ENCODE data around the gene AGBL4.
"Not testable (repeated sequence)": the region's sequence is repeated elsewhere in the genome, so short reads cannot be mapped to it uniquely, and the experiment has no call there.

The AGBL4 gene

GRCh38 chr1:50023292-50024159, at the start of gene AGBL4:
Gene AGBL4 (minus strand): TSS chr1:50023954.
- no peak for DNase-seq (ENCODE audit: low read depth)

- DNase-seq (ENCODE audit: low read depth) = no peak
Observed at GRCh38 chr1:50066806-50067205, 43.1 kb upstream of the AGBL4 start.

DNA sequence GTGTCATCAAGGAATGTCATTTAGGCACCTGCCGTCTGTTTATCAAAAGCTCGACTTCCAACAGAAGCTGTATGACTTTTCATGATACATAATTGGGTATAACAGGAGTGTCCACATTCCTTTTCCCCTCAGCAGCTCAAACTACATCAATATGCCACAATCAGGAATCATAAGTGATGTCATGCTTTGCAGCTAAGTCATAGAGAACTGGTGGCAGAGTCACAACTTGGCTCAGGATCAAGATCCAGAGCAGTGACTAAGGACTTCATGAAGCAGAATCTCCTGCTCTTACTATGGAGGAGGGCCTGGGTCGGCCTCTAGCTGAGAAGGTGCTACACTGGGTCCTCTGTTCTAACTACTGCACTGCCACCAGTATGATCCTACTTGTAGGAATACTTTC, 36.5 kb upstream of the AGBL4 start:
- no peak for DNase-seq (ENCODE audit: low read depth)

GRCh38 chr1:50048791-50049190, 25.0 kb upstream of the AGBL4 start:
- no peak for DNase-seq (ENCODE audit: low read depth)

- no peak for DNase-seq (ENCODE audit: low read depth)
Observed at GRCh38 chr1:50047916-50048694, 24.4 kb upstream of the AGBL4 start.

DNA sequence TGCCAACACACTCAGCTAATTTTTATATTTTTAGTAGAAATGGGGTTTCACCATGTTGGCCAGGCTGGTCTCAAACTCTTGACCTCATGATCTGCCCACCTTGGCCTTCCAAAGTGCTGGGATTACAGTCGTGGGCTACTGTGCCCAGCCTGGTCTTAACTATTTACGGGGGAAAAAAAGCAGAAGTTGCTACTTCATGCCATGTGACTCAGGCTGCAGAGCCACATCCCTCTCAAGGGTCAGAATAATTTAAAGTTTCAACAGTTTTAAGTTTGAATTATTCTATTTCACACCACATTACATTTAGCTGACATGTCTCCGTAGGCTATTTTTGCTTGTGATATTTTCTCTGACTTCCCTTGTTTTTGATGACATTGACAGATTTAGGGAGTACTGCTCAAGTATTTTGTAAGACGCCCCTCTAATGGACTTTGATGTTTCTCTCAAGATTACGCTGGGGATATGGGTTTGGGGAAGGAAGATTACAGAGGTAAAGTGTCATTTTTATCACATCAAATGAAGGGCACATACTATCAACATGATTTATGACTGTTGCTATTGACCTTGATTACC, 14.6 kb upstream of the AGBL4 start:
- no peak for DNase-seq (ENCODE audit: low read depth)

DNA sequence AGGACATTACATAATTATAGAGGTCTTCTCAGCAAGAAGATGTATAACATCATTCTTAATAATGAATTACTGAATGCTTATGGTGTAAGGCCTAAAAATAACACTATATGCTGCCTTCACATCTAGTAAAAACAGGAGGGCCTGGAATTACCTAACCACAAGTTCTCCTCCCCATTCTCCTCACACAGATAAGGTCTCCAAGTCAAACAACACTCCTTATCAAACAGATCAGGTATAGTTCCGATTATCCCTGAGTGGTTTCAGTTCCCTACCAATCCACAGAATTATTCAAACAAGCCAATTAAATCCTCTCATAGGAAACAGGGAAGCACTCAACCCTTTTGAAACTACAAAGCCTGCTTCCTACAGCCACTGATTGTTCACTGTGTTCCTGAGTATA, 4.0 kb upstream of the AGBL4 start:
- no peak for DNase-seq (ENCODE audit: low read depth)

GRCh38 chr1:49995734-49996133, 28.0 kb downstream of the AGBL4 start:
- no peak for DNase-seq (ENCODE audit: low read depth)

GRCh38 chr1:49971088-49971487, 52.7 kb downstream of the AGBL4 start:
- DNase-seq (ENCODE audit: low read depth) = no peak

- DNase-seq (ENCODE audit: low read depth) = no peak
Observed at GRCh38 chr1:49951385-49951784, 72.4 kb downstream of the AGBL4 start.

DNA sequence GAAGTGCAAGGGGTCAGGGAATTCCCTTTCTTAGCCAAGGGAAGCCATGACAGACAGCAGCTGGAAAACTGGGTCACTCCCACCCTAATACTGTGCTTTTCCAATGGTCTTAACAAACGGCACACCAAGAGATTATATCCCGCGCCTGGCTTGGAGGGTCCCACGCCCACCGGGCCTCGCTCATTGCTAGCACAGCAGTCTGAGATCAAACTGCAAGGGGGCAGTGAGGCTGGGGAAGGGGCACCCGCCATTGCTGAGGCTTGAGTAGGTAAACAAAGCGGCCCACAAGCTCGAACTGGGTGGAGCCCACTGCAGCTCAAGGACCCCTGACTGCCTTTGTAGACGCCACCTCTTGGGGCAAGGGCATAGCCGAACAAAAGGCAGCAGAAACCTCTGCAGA, 108.5 kb downstream of the AGBL4 start:
- DNase-seq (ENCODE audit: low read depth) = not testable (repeated sequence)

DNA sequence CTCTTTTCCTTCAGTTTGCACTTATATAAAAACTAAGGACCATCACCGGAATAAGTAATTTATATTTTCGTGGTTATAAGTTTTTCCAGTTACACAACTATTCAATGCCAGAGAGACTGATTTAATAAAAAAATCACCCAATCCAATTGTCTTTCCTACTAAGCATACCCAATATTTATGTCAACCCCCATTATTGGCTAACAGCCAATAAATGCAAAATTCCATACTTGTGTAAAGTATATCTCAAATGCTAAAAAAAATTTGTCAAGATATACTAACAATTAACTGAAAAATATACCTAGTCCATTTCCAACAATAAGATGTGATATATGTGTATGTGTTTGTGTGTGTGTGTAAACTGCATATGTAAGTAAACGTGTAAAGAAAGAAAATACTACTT, 117.4 kb downstream of the AGBL4 start:
- no peak for DNase-seq (ENCODE audit: low read depth)

DNA sequence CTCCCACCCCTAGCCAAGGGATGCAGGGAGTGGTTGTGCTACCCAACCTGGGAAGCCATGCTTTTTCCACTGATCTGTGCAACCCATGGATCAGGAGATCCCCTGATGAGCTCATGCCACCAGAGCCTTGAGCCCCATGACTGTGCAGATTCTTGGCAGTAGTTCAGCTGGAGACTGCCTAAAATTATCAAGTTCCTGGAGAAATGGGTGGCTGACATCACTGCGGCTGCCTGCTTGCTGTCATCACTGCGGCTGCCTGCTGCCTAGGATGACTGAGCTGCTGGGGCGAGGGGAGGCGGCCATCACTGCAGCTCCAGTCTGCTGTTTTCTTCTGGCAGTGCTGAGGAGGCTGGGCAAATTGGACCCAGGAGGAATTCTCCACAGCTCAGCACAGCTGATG, 159.2 kb downstream of the AGBL4 start:
- DNase-seq (ENCODE audit: low read depth) = no peak

GRCh38 chr1:49854741-49855140, 169.0 kb downstream of the AGBL4 start:
- DNase-seq (ENCODE audit: low read depth) = no peak

DNA sequence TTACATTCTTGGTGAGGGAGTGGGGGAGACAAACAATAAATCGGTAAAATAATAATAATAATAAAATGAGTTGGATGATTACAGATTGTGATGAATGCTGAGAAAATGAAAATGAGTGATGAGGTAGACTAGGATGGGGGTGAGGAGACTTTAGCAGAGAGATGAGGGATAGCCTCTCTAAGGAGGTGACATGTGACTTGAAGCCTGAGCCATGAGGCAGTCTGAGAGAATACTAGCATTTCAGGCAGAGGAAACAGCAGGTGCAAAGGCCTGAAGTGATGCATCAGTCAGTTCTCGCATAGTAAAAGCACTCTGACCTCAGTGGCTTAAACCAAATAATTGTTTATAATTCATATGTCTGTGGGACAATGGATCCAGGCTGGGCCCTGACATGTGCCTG, 181.2 kb downstream of the AGBL4 start:
- no peak for DNase-seq (ENCODE audit: low read depth)

GRCh38 chr1:49841767-49842166, 182.0 kb downstream of the AGBL4 start:
- no peak for DNase-seq (ENCODE audit: low read depth)

GRCh38 chr1:49824261-49824660, 199.5 kb downstream of the AGBL4 start:
- DNase-seq (ENCODE audit: low read depth) = no peak

- DNase-seq (ENCODE audit: low read depth) = no peak
Observed at GRCh38 chr1:49817681-49818080, 206.1 kb downstream of the AGBL4 start.

GRCh38 chr1:49787013-49787412, 236.7 kb downstream of the AGBL4 start:
- DNase-seq (ENCODE audit: low read depth) = not testable (repeated sequence)

DNA sequence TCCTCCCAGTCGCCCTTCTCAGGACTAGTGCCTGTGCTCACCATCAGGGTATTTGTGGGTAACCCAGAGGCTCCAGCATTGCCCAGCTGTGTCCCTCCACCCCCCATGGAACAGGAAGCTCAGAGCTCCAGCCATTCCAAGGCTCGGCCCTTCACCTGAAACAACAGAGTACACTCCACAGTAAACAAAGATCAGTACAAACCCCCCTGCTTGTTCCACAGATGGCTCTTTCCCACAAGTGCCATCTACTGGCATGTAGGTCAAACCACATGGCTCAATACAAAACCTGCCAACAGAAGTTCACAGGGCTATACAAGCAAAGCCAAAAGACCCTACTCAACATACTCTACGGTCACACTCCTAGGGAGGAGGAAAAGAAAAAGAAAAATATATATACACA, 258.7 kb downstream of the AGBL4 start:
- DNase-seq (ENCODE audit: low read depth) = no peak

GRCh38 chr1:49738118-49738517, 285.6 kb downstream of the AGBL4 start:
- DNase-seq (ENCODE audit: low read depth) = not testable (repeated sequence)

GRCh38 chr1:49728377-49728776, 295.4 kb downstream of the AGBL4 start:
- no peak for DNase-seq (ENCODE audit: low read depth)

DNA sequence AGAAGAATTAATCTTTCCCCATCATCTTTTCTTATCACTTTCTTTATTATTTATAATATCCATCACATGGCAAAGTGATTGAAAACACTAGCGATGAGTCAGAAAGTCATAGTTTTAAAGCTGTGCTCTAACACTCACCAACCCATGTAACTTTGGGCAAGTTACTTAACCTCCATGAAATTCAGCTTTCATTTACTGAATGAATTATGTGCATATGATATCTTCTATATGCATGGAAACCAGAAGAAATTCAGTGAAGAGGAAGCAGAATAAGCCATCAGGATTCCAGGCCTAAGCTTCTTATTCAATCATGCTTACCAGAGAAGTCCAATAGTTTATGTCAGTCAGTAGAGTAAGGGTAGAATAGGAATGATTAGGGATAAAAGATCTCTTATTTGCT, 300.1 kb downstream of the AGBL4 start:
- no peak for DNase-seq (ENCODE audit: low read depth)
